Stomach (tissue), 9 donors: ENCODE measurements around the gene RUFY1. TPM values are rescaled to one million over a fixed set of nuclear protein-coding genes. Genes with fewer than 3 reads are reported as not detected.

ENCODE experiments used
- DNase-seq, 2 donors: peaks; one replicate each; pipeline versions ENCODE4 v3.0.0 to v3.0.0-alpha.2; 2013 to 2019
- H3K27ac ChIP-seq, 5 donors: fragments of 200-600 bp in 4 of 5; sonication (generic) in 4 of 5; one replicate each; pipeline ENCODE4 v1.5.1; 2013 to 2019; ENCODE audit warnings: mild to moderate bottlenecking in 1 of 5, moderate library complexity in 1 of 5
- H3K27me3 ChIP-seq, 3 donors: fragments of 200-600 bp; sonication (generic); one replicate each; pipeline ENCODE4 v1.5.1; 2017 to 2019; ENCODE audit warnings: mixed run types in 1 of 3
- H3K36me3 ChIP-seq, 4 donors: fragments of 200-600 bp; sonication (generic); 1 replicate in 3 of 4; 2 replicates in 1 of 4; pipeline ENCODE4 v1.5.1; 2016 to 2019
- H3K4me1 ChIP-seq, 4 donors: fragments of 200-600 bp; sonication (generic); one replicate each; pipeline ENCODE4 v1.5.1; 2016 to 2019
- H3K4me3 ChIP-seq, 4 donors: fragments of 200-600 bp; sonication (generic) in 3 of 4; one replicate each; pipeline ENCODE4 v1.5.1; 2016 to 2019; ENCODE audit warnings: mild to moderate bottlenecking in 1 of 4
- H3K9me3 ChIP-seq, 4 donors: fragments of 200-600 bp; sonication (generic); one replicate each; pipeline ENCODE4 v1.5.1; 2016 to 2019
- EP300 ChIP-seq: sonication (generic); formaldehyde crosslinking; IDR thresholded peaks from one replicate; pipeline ENCODE4 v1.6.1; 2017; ENCODE audit warnings: antibody characterized with exemption
- POLR2A ChIP-seq, 4 donors: fragments of 450-650 bp; IDR thresholded peaks; one replicate each; pipeline ENCODE4 v1.6.1; 2016; ENCODE audit warnings: antibody characterized with exemption in 4 of 4, control low read depth in 2 of 4, mild to moderate bottlenecking in 1 of 4, moderate library complexity in 1 of 4
- POLR2AphosphoS5 ChIP-seq, 3 donors: sonication (generic); formaldehyde crosslinking; IDR thresholded peaks; one replicate each; pipeline ENCODE4 v1.6.1; 2016; ENCODE audit warnings: antibody characterized with exemption in 3 of 3
- WGBS, 5 donors: extraction: QIAGEN DNeasy Blood & Tissue Kit in 3 of 5; methylation state at CpG; one replicate each; pipeline versions ENCODE4 v1.1.5 to v1.1.7; 2013 to 2018; 5-methylcytosine and 5-hydroxymethylcytosine counted together
- intact Hi-C: fragments of 100-400 bp; cut with DNase I; formaldehyde crosslinking; loops from one replicate; pipeline ENCODE4 v1.15.1; 2023; ENCODE audit warnings: low total_unique reads
- polyA plus RNA-seq, 3 donors: library from polyadenylated mRNA; stranded (reverse); fragments of 200-250 nt; gene quantifications; one replicate each; pipeline ENCODE4 v1.2.3, GENCODE V29; 2013
- total RNA-seq, 5 donors: library from RNA; depleted of rRNA; stranded (reverse); fragments of >200 nt; gene quantifications; one replicate each; pipeline versions ENCODE4 v1.1.0 to v1.2.3, GENCODE V29; 2014 to 2016
- TF ChIP-seq, protein P1 (sequence below), 7 experiments: fragments of 450-650 bp in 4 of 7; fragments of 200-600 bp in 3 of 7; sonication (generic) in 3 of 7; IDR thresholded peaks; one replicate each; pipeline ENCODE4 v1.5.1; 2016 to 2019; ENCODE audit warnings: antibody characterized with exemption in 7 of 7, control low read depth in 2 of 7, mild to moderate bottlenecking in 1 of 7
- donor health status: healthy with polysubstance abuse.
- donor health status: Bipolar disorder and iron deficiency.
- donor health status: healthy.

Gene RUFY1
- total and polyA plus RNA-seq, 8 donors: 26.0 to 128 (median 41.8) TPM

DNA sequence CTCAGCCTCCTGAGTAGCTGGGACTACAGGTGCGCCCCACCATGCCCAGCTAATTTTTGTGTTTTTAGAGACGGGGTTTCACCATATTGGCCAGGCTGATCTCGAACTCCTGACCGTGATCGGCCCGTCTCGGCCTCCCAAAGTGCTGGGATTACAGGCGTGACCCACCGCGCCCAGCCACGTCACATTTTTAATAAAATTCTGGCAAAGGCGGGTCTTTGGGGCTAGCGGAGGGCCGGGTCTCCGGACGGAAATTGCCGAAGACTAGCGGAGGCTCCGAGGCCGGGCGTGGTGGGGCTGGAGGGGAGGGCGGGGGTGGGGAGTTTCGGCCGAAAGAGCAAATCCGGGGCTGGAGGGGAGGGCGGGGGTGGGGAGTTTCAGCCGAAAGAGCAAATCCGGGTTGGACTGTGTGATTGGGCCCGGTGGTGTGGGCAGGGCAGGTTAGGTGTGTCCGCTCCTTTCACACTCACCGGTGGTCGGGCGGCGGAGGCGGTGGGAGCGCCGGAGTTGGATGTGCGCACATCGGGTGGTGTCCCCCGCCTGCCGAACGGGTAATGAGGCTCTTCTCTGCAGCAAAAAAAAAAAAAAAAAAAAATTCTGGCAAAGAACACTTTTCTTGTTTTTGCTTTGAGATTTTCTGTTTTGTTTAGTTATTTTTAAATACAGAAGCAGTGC is 27.1 kb downstream of the RUFY1 start:
- no peaks in the 10 kb centered on the region for H3K4me1 ChIP-seq
- H3K36me3 ChIP-seq: peaks cover 31 to 90% (median 89%) of the 10 kb centered on the region in 4 donors
- intact Hi-C loops: no loop called here
- TF ChIP-seq, protein P1, sequence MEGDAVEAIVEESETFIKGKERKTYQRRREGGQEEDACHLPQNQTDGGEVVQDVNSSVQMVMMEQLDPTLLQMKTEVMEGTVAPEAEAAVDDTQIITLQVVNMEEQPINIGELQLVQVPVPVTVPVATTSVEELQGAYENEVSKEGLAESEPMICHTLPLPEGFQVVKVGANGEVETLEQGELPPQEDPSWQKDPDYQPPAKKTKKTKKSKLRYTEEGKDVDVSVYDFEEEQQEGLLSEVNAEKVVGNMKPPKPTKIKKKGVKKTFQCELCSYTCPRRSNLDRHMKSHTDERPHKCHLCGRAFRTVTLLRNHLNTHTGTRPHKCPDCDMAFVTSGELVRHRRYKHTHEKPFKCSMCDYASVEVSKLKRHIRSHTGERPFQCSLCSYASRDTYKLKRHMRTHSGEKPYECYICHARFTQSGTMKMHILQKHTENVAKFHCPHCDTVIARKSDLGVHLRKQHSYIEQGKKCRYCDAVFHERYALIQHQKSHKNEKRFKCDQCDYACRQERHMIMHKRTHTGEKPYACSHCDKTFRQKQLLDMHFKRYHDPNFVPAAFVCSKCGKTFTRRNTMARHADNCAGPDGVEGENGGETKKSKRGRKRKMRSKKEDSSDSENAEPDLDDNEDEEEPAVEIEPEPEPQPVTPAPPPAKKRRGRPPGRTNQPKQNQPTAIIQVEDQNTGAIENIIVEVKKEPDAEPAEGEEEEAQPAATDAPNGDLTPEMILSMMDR (IDR thresholded peaks at IDR 0.05): no peak
- TF ChIP-seq EP300 (no peak), POLR2A (IDR thresholded peaks at IDR 0.05) (no peak), POLR2AphosphoS5 (IDR thresholded peaks at IDR 0.05) (no peak)
- 96 to 98% (median 97%) methylated on average over 39 to 42 of the region's 42 CpGs for WGBS, 5 donors
- H3K27ac ChIP-seq: no peak overlapping the region
- H3K27me3 ChIP-seq: no peaks in the 10 kb centered on the region
- no peak for DNase-seq
- no peaks in the 10 kb centered on the region for H3K9me3 ChIP-seq
- H3K4me3 ChIP-seq: no peak overlapping the region

DNA sequence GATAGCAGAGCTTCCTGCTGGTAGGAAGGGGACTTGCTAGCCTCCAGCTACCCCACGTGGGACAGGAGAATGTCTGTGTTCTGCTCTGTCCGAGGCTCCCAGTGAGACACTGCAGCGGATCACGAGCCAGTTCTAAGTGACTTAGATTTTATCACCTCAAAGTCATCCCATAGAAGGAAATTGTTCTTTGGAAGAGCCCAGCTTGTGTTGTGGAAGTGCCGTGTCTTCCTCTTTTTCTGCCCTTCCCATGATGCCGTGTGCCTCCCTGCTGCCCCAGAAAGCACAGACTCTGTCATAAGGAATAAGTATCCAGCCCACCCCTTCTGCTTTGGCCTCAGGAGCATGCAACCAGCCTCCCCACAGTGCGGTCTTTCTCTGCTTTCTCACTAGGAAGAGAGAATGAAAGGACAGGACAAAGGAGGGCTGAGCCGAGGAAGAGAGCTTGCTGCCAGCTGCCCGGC is 35.6 kb downstream of the RUFY1 start:
- 71 to 80% (median 75%) methylated on average over 9 of the region's 9 CpGs for WGBS, 5 donors
- Histone ChIP-seq H3K4me1 (no peaks in the 10 kb centered on the region), H3K9me3 (no peaks in the 10 kb centered on the region), H3K36me3 (peaks cover 49 to 97% (median 93%) of the 10 kb centered on the region in 4 donors), H3K4me3 (no peak overlapping the region), H3K27me3 (no peaks in the 10 kb centered on the region), H3K27ac (peak overlapping the region in 2 of 5 donors; percentile 16 to 37)
- no peak for DNase-seq
- intact Hi-C loops: no loop called here
- TF ChIP-seq, protein P1 (IDR thresholded peaks at IDR 0.05): no peak
- TF ChIP-seq EP300 (no peak), POLR2A (IDR thresholded peaks at IDR 0.05) (no peak), POLR2AphosphoS5 (IDR thresholded peaks at IDR 0.05) (no peak)

DNA sequence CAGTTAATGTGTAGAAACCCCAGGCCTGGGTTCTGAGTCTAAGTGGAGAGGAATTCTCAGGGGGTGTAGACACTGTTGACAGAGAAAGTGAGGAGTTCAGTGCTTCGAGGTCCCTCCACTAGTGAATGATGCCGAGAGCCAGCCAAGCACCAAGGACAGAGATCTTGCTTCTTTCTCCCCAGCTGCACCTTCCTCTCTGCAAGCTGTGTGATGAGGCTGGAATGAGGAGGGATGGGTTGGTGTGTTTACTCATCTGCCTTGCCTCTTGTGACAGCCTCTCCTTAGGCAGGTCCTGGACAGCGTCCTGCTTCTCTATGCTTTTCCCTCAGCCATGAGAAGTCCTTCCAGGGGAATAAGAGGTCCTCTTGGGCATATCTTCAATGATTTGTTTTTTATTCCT is 37.8 kb downstream of the RUFY1 start:
- intact Hi-C loops: no loop called here
- H3K4me1 ChIP-seq: no peaks in the 10 kb centered on the region
- WGBS, 5 donors: 79 to 96% (median 83%) methylated on average over 3 of the region's 3 CpGs
- H3K27ac ChIP-seq: no peak overlapping the region
- no peaks in the 10 kb centered on the region for H3K27me3 ChIP-seq
- no peaks in the 10 kb centered on the region for H3K9me3 ChIP-seq
- H3K36me3 ChIP-seq: peaks cover 65 to 97% (median 94%) of the 10 kb centered on the region in 4 donors
- DNase-seq: no peak
- no peak for TF ChIP-seq POLR2AphosphoS5 (IDR thresholded peaks at IDR 0.05)
- TF ChIP-seq EP300: no peak
- no peak for TF ChIP-seq POLR2A (IDR thresholded peaks at IDR 0.05)
- TF ChIP-seq, protein P1 (IDR thresholded peaks at IDR 0.05): no peak
- no peak overlapping the region for H3K4me3 ChIP-seq

DNA sequence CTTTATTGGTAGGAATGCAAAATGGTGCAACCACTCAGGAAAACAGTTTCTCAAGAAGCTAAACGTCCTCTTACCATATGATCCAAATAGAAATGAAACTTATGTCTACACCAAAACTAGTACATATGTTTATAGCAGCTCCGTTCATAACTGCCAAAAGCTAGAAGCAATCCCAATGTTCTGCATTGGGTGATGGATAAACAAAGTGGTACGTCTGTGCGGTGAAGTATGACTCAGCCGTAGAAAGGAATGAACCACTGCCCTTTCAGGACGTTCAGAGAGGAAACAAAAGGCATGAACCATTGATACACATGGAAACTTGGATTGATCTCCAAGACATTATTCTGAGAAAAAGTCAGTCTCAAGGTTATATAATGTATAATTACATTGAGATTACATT is 45.6 kb downstream of the RUFY1 start:
- Histone ChIP-seq H3K36me3 (peaks cover 87 to 100% (median 99%) of the 10 kb centered on the region in 4 donors), H3K27me3 (no peaks in the 10 kb centered on the region), H3K4me3 (no peak overlapping the region), H3K4me1 (no peaks in the 10 kb centered on the region), H3K27ac (no peak overlapping the region), H3K9me3 (no peaks in the 10 kb centered on the region)
- intact Hi-C loops: no loop called here
- DNase-seq: no peak
- TF ChIP-seq EP300: no peak
- TF ChIP-seq POLR2A (IDR thresholded peaks at IDR 0.05): no peak
- TF ChIP-seq, protein P1 (IDR thresholded peaks at IDR 0.05): no peak
- no peak for TF ChIP-seq POLR2AphosphoS5 (IDR thresholded peaks at IDR 0.05)
- WGBS, 5 donors: 55 to 71% (median 67%) methylated on average over 6 of the region's 6 CpGs
